Mesangial cell (primary cell): ENCODE data around the gene TUBB1. TPM values are rescaled to one million over a fixed set of nuclear protein-coding genes. Genes with fewer than 3 reads are reported as not detected.

Experiments used
- total RNA-seq: library from RNA; depleted of rRNA; stranded (reverse); fragments of >200 nt; gene quantifications from 2 replicates; pipeline ENCODE4 v1.2.3, GENCODE V29; 2015

The TUBB1 gene
- total RNA-seq: not detected in 2 replicates

GRCh38 chr20:59019217-59019616, at the start of gene TUBB1:
Gene TUBB1, plus strand, starts transcription at chr20:59019429. Its CDS starts 94 bp downstream, at chr20:59019523.

GRCh38 chr20:58980711-58981627, 38.3 kb upstream of the TUBB1 start, which contains the start of gene NELFCD:
Gene NELFCD, plus strand, starts transcription at chr20:58981256. Its CDS starts 54 bp downstream, at chr20:58981310.

GRCh38 chr20:59006864-59007664, 12.2 kb upstream of the TUBB1 start, which contains the start of gene CTSZ:
Gene CTSZ, minus strand, starts transcription at chr20:59007254. Its CDS starts 126 bp downstream, at chr20:59007128.

GRCh38 chr20:59032023-59032712, 12.9 kb downstream of the TUBB1 start, which contains the start of gene ATP5F1E:
Gene ATP5F1E, minus strand, starts transcription at chr20:59032335. Its CDS starts 84 bp downstream, at chr20:59032251.

GRCh38 chr20:59042151-59042795, 23.0 kb downstream of the TUBB1 start, which contains the start of gene PRELID3B:
Gene PRELID3B, minus strand, starts transcription at chr20:59042786. Its CDS starts 56 bp downstream, at chr20:59042730.

Other genes starting within 250 kb of the TUBB1 start
- gene GNAS-AS1, start 168.5 kb upstream of the TUBB1 start, total RNA-seq: 0.63 and 1.3 TPM in 2 replicates
- gene GNAS, start 166.7 kb upstream of the TUBB1 start, total RNA-seq: 631 and 974 TPM in 2 replicates
- 53.7 and 72.8 TPM in 2 replicates for gene NELFCD, start 38.2 kb upstream of the TUBB1 start, total RNA-seq
- 127 and 197 TPM in 2 replicates for gene CTSZ, start 12.2 kb upstream of the TUBB1 start, total RNA-seq
- 15.5 and 16.9 TPM in 2 replicates for gene ATP5F1E, start 12.9 kb downstream of the TUBB1 start, total RNA-seq
- 27.1 and 36.5 TPM in 2 replicates for gene PRELID3B, start 23.4 kb downstream of the TUBB1 start, total RNA-seq
- gene ZNF831, start 144.4 kb downstream of the TUBB1 start, total RNA-seq: not detected in 2 replicates